NCI-H2107 (cell line): Measurements from ENCODE around the gene C8G.
A peak's percentile ranks its signal among the peaks of the same experiment; 100 is the strongest.

Source experiments
- DNase-seq: peaks from one replicate; lab custom pipeline; 2025; lab: John Stamatoyannopoulos, UW

Gene C8G

GRCh38 chr9:136941231-136942111, 3.6 kb upstream of the C8G start:
- no peak for DNase-seq

- no peak for DNase-seq
Observed at GRCh38 chr9:136942112-136942880, 2.7 kb upstream of the C8G start.

- no peak for DNase-seq
Observed at GRCh38 chr9:136942881-136943230, 2.2 kb upstream of the C8G start.

- DNase-seq = no peak
Observed at GRCh38 chr9:136943291-136944211, 1.5 kb upstream of the C8G start.

- DNase-seq = no peak
Observed at GRCh38 chr9:136944212-136944518, 878 bp upstream of the C8G start.

- no peak for DNase-seq
Observed at GRCh38 chr9:136945333-136946227, 537 bp downstream of the C8G start.

GRCh38 chr9:136946228-136947027, 1.4 kb downstream of the C8G start:
- DNase-seq = no peak

GRCh38 chr9:136947028-136947891, 2.2 kb downstream of the C8G start:
- no peak for DNase-seq

- DNase-seq = no peak
Observed at GRCh38 chr9:136947955-136948510, 3.0 kb downstream of the C8G start.

- DNase-seq = peak; percentile 58
Observed at GRCh38 chr9:136949239-136949816, 4.3 kb downstream of the C8G start.

GRCh38 chr9:136949817-136950655, 5.0 kb downstream of the C8G start:
- DNase-seq = peak; percentile 92

GRCh38 chr9:136950656-136951276, 5.7 kb downstream of the C8G start:
- DNase-seq = no peak

- no peak for DNase-seq
Observed at GRCh38 chr9:136951541-136952320, 6.7 kb downstream of the C8G start, which contains the start of gene LCN12. Gene LCN12 (plus strand): TSS chr9:136952273. CDS start chr9:136952328, 55 bp downstream.

- no peak for DNase-seq
Observed at GRCh38 chr9:136952321-136952850, 7.3 kb downstream of the C8G start.

- no peak for DNase-seq
Observed at GRCh38 chr9:136952876-136953770, 8.1 kb downstream of the C8G start.
